Measurements from ENCODE around the gene SUCO. TPM values are rescaled to one million over a fixed set of nuclear protein-coding genes. Genes with fewer than 3 reads are reported as not detected.
A peak's percentile ranks its signal among the peaks of the same experiment; 100 is the strongest.

Gene SUCO
- total RNA-seq, 1 experiment from 2014 or later, result 37.4 TPM

DNA sequence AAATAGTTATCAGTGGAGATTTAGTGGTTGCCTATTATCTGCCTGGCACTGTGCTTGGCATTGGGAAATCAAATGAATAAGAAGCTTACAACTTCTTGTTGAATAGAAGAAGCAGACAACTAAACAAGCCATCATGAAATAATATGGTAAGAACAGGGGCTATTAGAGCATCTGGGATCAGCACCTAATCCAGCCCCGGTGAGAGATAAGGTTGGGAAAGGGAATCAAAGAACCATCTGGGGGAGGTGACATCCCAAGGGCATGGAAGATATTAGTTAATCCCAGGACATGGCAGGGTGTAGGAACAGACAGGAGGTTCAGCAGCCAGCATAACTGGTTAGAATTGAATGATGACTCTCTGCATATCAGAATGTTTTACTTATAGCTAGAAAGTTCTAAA lies 36.3 kb upstream of the SUCO start (continued):
- TF ChIP-seq, protein P1, sequence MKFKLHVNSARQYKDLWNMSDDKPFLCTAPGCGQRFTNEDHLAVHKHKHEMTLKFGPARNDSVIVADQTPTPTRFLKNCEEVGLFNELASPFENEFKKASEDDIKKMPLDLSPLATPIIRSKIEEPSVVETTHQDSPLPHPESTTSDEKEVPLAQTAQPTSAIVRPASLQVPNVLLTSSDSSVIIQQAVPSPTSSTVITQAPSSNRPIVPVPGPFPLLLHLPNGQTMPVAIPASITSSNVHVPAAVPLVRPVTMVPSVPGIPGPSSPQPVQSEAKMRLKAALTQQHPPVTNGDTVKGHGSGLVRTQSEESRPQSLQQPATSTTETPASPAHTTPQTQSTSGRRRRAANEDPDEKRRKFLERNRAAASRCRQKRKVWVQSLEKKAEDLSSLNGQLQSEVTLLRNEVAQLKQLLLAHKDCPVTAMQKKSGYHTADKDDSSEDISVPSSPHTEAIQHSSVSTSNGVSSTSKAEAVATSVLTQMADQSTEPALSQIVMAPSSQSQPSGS (CRISPR knock-in tag; IDR thresholded peaks at IDR 0.05; ENCODE audit: borderline replicate concordance, low read depth), result no peak

DNA sequence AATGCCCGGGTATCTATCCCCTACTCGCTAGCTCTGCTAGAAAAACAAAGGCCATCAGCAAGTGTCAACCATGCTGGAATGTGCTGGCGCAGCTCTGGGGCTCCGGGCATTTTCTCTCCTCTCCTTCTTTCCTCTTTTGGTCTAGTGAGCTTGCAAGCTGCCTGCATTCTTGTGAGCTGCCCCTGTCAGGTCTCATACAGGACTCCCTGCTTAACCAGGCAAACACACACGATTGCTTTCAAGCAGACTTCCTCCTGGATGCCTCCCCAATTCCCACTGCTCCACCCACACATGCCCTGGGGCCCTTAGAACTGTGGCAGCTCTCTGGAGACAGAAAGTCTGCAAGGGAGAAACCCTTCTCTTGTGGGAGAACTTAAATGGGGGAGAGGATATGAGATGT lies 35.7 kb upstream of the SUCO start:
- ChIA-PET CTCF (no interaction called here), POLR2A (interaction anchor here (1.3 kb wide), 1 partner anchor 35 kb away, joined by 4 read pairs; no protein-coding TSS in a partner anchor)

More for the DNA sequence above, 35.7 kb upstream of the SUCO start:
- H3K9me3 Mint-ChIP-seq, result no peaks in the 10 kb centered on the region
- H3K27me3 Mint-ChIP-seq (ENCODE audit: low read depth), result peaks cover 10% of the 10 kb centered on the region
- peaks cover 3% of the 10 kb centered on the region for H3K4me1 Mint-ChIP-seq
- H3K27ac Mint-ChIP-seq, result no peak overlapping the region; the same call in 1 of the 2 replicates
- TF ChIP-seq, protein P2, sequence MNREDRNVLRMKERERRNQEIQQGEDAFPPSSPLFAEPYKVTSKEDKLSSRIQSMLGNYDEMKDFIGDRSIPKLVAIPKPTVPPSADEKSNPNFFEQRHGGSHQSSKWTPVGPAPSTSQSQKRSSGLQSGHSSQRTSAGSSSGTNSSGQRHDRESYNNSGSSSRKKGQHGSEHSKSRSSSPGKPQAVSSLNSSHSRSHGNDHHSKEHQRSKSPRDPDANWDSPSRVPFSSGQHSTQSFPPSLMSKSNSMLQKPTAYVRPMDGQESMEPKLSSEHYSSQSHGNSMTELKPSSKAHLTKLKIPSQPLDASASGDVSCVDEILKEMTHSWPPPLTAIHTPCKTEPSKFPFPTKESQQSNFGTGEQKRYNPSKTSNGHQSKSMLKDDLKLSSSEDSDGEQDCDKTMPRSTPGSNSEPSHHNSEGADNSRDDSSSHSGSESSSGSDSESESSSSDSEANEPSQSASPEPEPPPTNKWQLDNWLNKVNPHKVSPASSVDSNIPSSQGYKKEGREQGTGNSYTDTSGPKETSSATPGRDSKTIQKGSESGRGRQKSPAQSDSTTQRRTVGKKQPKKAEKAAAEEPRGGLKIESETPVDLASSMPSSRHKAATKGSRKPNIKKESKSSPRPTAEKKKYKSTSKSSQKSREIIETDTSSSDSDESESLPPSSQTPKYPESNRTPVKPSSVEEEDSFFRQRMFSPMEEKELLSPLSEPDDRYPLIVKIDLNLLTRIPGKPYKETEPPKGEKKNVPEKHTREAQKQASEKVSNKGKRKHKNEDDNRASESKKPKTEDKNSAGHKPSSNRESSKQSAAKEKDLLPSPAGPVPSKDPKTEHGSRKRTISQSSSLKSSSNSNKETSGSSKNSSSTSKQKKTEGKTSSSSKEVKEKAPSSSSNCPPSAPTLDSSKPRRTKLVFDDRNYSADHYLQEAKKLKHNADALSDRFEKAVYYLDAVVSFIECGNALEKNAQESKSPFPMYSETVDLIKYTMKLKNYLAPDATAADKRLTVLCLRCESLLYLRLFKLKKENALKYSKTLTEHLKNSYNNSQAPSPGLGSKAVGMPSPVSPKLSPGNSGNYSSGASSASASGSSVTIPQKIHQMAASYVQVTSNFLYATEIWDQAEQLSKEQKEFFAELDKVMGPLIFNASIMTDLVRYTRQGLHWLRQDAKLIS (CRISPR knock-in tag; IDR thresholded peaks at IDR 0.05; ENCODE audit: borderline replicate concordance), result no peak
- TF ChIP-seq, protein P3, sequence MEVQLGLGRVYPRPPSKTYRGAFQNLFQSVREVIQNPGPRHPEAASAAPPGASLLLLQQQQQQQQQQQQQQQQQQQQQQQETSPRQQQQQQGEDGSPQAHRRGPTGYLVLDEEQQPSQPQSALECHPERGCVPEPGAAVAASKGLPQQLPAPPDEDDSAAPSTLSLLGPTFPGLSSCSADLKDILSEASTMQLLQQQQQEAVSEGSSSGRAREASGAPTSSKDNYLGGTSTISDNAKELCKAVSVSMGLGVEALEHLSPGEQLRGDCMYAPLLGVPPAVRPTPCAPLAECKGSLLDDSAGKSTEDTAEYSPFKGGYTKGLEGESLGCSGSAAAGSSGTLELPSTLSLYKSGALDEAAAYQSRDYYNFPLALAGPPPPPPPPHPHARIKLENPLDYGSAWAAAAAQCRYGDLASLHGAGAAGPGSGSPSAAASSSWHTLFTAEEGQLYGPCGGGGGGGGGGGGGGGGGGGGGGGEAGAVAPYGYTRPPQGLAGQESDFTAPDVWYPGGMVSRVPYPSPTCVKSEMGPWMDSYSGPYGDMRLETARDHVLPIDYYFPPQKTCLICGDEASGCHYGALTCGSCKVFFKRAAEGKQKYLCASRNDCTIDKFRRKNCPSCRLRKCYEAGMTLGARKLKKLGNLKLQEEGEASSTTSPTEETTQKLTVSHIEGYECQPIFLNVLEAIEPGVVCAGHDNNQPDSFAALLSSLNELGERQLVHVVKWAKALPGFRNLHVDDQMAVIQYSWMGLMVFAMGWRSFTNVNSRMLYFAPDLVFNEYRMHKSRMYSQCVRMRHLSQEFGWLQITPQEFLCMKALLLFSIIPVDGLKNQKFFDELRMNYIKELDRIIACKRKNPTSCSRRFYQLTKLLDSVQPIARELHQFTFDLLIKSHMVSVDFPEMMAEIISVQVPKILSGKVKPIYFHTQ (CRISPR knock-in tag; IDR thresholded peaks at IDR 0.05), result no peak
- no peak for TF ChIP-seq CREB1 (CRISPR knock-in tag; IDR thresholded peaks at IDR 0.05)
- TF ChIP-seq, protein P4, sequence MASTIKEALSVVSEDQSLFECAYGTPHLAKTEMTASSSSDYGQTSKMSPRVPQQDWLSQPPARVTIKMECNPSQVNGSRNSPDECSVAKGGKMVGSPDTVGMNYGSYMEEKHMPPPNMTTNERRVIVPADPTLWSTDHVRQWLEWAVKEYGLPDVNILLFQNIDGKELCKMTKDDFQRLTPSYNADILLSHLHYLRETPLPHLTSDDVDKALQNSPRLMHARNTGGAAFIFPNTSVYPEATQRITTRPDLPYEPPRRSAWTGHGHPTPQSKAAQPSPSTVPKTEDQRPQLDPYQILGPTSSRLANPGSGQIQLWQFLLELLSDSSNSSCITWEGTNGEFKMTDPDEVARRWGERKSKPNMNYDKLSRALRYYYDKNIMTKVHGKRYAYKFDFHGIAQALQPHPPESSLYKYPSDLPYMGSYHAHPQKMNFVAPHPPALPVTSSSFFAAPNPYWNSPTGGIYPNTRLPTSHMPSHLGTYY (CRISPR knock-in tag; IDR thresholded peaks at IDR 0.05), result no peak
- no peak for TF ChIP-seq RORB (CRISPR knock-in tag; IDR thresholded peaks at IDR 0.05)
- no peak for TF ChIP-seq ZBTB21 (CRISPR knock-in tag; IDR thresholded peaks at IDR 0.05; ENCODE audit: borderline replicate concordance)
- TF ChIP-seq, protein P5, sequence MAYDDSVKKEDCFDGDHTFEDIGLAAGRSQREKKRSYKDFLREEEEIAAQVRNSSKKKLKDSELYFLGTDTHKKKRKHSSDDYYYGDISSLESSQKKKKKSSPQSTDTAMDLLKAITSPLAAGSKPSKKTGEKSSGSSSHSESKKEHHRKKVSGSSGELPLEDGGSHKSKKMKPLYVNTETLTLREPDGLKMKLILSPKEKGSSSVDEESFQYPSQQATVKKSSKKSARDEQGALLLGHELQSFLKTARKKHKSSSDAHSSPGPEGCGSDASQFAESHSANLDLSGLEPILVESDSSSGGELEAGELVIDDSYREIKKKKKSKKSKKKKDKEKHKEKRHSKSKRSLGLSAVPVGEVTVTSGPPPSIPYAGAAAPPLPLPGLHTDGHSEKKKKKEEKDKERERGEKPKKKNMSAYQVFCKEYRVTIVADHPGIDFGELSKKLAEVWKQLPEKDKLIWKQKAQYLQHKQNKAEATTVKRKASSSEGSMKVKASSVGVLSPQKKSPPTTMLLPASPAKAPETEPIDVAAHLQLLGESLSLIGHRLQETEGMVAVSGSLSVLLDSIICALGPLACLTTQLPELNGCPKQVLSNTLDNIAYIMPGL (CRISPR knock-in tag; IDR thresholded peaks at IDR 0.05), result no peak
- TF ChIP-seq, protein P6, sequence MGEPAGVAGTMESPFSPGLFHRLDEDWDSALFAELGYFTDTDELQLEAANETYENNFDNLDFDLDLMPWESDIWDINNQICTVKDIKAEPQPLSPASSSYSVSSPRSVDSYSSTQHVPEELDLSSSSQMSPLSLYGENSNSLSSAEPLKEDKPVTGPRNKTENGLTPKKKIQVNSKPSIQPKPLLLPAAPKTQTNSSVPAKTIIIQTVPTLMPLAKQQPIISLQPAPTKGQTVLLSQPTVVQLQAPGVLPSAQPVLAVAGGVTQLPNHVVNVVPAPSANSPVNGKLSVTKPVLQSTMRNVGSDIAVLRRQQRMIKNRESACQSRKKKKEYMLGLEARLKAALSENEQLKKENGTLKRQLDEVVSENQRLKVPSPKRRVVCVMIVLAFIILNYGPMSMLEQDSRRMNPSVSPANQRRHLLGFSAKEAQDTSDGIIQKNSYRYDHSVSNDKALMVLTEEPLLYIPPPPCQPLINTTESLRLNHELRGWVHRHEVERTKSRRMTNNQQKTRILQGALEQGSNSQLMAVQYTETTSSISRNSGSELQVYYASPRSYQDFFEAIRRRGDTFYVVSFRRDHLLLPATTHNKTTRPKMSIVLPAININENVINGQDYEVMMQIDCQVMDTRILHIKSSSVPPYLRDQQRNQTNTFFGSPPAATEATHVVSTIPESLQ (CRISPR knock-in tag; IDR thresholded peaks at IDR 0.05), result no peak
- TF ChIP-seq, protein P7, sequence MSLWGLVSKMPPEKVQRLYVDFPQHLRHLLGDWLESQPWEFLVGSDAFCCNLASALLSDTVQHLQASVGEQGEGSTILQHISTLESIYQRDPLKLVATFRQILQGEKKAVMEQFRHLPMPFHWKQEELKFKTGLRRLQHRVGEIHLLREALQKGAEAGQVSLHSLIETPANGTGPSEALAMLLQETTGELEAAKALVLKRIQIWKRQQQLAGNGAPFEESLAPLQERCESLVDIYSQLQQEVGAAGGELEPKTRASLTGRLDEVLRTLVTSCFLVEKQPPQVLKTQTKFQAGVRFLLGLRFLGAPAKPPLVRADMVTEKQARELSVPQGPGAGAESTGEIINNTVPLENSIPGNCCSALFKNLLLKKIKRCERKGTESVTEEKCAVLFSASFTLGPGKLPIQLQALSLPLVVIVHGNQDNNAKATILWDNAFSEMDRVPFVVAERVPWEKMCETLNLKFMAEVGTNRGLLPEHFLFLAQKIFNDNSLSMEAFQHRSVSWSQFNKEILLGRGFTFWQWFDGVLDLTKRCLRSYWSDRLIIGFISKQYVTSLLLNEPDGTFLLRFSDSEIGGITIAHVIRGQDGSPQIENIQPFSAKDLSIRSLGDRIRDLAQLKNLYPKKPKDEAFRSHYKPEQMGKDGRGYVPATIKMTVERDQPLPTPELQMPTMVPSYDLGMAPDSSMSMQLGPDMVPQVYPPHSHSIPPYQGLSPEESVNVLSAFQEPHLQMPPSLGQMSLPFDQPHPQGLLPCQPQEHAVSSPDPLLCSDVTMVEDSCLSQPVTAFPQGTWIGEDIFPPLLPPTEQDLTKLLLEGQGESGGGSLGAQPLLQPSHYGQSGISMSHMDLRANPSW (CRISPR knock-in tag; conservative IDR thresholded peaks at IDR 0.05; ENCODE audit: low read depth), result no peak
- TF ChIP-seq, protein P8, sequence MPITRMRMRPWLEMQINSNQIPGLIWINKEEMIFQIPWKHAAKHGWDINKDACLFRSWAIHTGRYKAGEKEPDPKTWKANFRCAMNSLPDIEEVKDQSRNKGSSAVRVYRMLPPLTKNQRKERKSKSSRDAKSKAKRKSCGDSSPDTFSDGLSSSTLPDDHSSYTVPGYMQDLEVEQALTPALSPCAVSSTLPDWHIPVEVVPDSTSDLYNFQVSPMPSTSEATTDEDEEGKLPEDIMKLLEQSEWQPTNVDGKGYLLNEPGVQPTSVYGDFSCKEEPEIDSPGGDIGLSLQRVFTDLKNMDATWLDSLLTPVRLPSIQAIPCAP (CRISPR knock-in tag; IDR thresholded peaks at IDR 0.05), result no peak
- no peak for TF ChIP-seq SMAD3 (CRISPR knock-in tag; IDR thresholded peaks at IDR 0.05; ENCODE audit: borderline replicate concordance)
- no peaks in the 10 kb centered on the region for H3K36me3 Mint-ChIP-seq
- H3K4me3 Mint-ChIP-seq, result no peak overlapping the region
- DNase-seq (ENCODE audit: low spot score) (peak; percentile 37), ATAC-seq (peak; percentile 90)

All from WTC11 (cell line).